GM21737 (cell line): Measurements from ENCODE around the gene CAMK2B.
"Not testable (repeated sequence)": the region's sequence is repeated elsewhere in the genome, so short reads cannot be mapped to it uniquely, and the experiment has no call there.

Source experiments
- ATAC-seq: cut with Tn5 transposase; IDR thresholded peaks from one replicate; pipeline ENCODE4 v1.9.1; 2021; ENCODE audit warnings: mild to moderate bottlenecking, moderate library complexity; ENCODE audit not compliant: unreplicated experiment

Gene CAMK2B

DNA sequence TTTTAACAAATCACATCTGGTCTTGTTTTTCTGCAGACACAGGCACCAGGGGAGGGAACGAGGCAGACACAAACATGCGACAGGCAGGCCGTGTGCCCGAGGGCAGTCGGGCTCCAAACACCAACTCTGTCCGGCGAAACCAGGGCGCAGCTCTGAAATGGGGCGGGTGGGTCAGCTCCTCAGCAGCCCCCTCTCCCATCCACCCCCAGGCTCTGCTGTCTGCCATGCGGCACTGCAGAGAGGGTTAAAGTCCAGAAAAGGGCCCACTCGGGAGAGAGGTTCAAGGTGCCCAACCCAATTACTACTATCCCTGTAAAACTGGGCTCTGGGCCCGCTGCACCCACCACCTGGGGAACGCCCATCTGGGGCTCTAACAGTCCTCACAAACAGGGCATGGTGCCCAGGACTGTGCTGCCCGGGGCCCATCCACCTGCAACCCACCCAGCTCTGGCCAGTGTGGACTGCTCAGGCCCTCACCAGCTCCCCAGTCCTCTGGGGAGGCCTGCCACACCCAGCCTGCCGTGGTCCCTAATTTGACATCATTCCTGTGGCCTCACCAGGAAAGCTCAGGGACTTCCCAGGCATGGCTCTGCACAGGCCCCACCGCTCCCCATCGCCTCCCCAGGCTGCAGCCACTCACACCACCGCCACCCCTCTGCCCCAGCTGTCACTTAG, 105.9 kb downstream of the CAMK2B start:
- no peak for ATAC-seq

DNA sequence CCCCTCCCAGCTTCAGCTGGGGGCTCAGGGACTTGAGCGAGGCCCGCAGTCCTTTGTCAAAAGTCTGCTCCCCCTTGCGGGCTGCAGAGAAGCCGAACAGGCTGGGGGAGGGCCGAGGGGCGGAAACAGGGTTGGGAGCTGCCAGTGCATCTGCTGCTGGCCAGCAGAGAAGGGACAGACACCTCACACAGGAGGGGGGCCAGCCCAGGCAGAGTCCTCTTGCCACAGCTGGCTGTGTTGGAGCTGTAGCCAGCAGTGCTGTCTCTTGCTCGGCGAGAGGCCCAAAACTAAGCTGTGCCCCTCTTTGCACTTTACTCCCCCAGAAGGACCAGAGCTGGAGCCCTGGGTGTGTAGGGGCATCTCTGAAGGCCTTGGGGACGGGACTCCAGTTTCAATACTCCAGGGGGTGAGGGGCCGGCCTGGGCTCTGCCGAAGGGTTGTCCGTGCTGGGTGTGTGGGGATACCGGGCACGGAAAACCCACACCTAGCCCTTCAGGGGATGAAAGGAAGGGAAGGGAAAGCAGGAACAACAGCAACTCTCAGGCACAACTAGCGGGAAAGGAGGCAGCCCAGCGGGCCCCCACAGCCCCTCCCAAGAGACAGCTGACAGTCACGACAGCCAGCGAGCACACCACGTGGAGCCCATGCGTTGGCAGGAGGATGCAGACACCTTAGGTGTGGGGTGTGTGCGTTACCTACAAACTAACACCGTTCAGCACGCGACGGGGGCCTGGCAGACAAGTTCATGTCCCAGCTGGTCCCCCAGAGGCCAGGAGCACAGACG, 106.8 kb downstream of the CAMK2B start:
- ATAC-seq = no peak

GRCh38 chr7:44217852-44218402, 107.5 kb downstream of the CAMK2B start:
- ATAC-seq = no peak

- no peak for ATAC-seq
These were observed 108.1 kb downstream of the CAMK2B start for GRCh38 chr7:44217223-44217714.

DNA sequence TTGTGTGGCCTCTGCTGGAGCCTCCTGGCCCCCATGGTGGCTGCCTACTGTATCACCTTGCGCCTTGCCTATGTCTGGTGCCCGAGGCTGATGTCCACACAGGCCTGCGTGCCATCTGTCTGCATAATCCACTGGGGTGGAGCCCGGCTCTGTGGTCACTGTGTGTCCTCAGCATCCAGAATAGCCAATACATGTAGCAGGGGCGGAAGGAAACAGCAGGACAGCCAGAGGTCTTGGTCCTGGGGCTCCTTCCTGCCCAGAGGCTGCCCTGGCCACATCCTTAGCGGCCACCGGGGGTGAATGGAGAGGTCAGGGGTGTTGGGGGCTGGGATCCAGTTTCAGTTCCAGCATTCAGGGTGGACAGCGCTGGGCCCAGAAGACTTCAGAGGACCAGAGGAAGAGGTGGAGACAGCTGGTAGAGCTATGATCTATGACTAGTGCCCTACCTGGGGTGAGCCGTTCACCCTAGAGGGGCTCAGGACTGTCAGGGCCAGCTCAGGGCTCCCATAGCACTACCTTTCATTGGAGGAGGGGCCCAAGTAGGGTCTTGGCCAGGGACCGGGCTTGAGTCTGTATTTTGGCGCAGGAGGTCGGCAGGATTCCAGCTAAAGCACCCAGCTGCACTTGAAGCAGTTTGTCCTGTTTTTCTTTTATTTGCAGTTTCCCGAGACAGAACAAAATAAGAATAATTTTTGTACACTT, 108.7 kb downstream of the CAMK2B start:
- ATAC-seq = no peak

DNA sequence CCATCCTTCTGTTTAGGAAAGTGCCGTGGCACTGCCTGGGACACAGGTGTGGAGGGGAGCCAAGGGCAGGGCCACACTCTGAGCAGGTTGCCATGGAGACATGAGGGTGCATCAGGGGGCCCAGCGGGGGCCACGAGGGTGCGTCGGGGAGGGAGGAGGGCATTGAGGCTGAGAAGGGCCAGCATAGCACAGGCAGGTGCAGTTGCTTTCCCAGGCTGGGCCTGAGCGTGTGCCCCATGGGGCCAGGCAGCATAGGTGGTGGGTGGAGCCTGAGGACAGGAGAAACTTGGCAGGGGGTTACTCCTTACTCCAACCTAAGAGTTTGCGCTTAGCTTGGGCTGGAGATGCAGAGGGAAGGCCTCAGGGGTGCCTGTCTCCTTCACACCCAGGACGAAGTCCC, 109.4 kb downstream of the CAMK2B start:
- no peak for ATAC-seq

DNA sequence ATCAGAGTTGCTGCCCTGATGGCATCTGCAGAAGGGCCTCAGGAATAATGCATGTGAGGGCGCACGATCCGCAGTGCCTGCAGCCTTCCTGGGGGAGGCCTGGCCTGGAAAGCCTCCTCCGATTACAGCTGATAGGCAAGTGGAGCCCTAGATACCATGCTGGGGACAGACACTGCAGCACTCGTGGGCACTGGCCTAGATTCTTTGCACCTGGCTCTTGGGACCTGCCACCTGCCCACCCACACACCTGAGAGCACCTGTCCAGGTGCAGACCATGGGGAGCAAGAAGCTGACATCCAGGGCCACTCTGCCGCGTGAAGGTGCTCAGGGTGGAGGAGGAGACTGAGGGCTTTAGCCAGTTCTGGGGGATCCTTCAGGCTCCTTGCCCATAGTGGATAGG, 109.9 kb downstream of the CAMK2B start:
- no peak for ATAC-seq

DNA sequence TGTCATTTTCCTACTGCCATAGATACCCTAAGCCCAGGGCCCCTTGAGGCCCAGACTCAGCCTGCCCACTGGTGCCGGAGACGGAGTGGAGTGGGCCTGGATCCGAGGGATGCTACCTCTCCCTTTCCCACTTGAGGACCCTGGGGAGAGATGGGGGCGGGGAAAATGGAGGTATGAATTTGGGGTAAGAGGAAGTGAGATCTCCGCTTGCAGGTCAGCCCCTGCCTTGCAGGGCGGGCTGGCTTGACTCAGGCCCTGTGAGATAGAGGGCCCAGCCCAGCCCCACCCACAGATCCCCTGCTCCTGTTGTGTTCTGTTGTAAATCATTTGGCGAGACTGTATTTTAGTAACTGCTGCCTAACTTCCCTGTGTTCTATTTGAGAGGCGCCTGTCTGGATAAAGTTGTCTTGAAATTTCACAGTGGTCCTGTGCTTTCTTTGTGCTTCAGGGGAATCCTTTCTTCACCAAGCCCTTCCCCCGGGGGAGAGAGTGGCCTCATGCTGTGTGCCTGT, 111.5 kb downstream of the CAMK2B start:
- no peak for ATAC-seq

- ATAC-seq = no peak
These were observed 112.1 kb downstream of the CAMK2B start for GRCh38 chr7:44213206-44213876.

DNA sequence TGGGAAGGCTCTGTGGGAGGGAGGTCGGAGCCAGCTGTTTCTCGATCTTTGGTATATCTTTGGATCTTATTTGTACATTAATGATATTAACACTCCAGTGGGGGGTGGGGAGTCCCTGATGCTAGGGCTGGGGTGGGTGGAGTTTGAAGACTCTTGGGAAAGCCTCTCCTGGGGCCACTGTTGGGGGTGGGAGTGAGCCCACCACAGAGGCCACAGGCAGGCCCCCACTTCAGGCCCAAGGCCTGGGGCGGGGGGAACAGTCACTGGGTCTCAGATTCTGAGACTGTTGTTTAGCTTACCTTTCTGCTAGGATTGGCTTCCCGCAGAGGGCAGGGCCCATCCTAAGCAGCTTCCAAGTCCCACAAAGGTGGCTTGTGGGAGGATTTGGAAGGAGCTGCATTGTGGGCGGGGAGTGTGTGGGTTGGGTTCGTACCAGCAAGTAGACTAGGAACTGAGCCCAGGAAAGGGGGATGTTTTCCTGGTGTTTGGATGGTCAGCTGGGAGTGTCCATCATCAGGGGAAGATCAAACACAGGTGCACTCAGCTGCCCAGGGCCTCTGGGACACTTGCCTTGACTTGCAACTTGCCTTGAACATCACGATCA, 112.7 kb downstream of the CAMK2B start:
- ATAC-seq = no peak

- ATAC-seq = no peak
These were observed 113.4 kb downstream of the CAMK2B start for GRCh38 chr7:44212018-44212417.

- ATAC-seq = no peak
These were observed 114.2 kb downstream of the CAMK2B start for GRCh38 chr7:44211126-44211675.

DNA sequence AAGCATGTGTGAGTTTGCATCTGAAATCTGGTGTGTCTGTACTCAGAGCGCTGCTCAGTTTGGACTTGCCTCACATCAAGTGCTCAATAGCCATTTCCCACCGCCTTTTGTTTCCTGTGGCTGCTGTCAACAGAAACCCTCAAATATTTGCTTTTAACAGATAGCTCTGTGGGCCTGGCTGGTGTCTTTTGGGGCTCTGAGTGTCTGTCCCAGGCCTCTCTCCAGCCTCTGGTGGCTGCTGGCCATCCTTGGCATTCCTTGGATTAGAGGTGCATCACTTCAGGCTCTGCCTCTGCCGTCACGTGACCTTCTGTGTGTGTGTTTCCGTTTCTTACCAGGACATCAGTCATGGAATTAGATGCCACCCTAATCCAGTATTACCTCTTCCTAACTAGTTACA, 115.3 kb downstream of the CAMK2B start:
- ATAC-seq = no peak

DNA sequence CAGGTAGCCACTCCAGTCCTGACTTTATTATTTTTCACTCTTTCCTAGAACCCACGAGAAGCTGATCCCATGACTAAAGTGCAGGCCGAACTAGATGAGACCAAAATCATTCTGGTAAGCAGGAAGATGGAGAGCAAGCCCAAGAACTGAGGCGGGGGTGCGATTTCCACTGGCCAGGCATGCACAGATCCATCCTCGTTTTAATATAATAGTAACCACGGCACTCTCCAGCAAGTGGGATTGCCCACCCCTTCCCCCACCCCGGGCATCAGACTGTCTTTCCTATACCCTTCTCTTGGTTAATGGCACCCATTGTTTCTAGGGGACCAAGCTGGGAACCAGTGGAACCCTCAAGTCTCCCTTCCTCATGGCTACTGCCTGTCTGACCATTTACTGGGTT, 117.3 kb downstream of the CAMK2B start:
- no peak for ATAC-seq

GRCh38 chr7:44206008-44206407, 119.4 kb downstream of the CAMK2B start:
- no peak for ATAC-seq

DNA sequence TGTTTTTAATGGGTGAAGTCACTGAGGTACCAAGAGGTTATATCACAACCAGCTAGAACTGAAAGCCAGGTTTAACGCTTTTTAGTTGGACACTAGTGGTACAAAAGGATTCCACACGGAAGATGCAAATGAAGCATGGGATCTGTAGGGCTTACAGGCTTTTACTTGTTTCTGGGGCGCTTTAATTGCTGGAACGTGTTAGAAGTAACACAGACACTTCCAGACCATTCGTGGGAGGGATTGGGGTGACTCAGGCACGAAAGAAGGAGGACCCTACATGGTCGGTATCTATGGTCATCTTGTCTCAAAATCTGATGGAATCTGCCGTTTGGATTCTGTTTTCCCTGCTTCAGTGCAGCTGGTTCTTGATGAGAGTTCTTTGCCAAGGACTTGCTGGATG, 123.6 kb downstream of the CAMK2B start:
- no peak for ATAC-seq

GRCh38 chr7:44200699-44201461, 124.5 kb downstream of the CAMK2B start, which contains the start of gene YKT6:
Gene YKT6, plus strand, starts transcription at chr7:44200978. Its CDS starts 158 bp downstream, at chr7:44201136.
- ATAC-seq = peak; percentile 99

DNA sequence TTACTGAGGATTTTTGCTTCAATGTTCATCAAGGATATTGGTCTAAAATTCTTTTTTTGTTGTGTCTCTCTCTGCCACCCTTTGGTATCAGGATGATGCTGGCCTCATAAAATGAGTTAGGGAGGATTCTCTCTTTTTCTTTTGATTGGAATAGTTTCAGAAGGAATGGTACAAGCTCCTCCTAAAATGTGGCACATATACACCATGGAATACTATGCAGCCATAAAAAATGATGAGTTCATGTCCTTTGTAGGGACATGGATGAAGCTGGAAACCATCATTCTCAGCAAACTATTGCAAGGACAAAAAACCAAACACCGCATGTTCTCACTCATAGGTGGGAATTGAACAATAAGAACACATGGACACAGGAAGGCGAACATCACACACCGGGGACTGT, 125.2 kb downstream of the CAMK2B start:
- ATAC-seq = not testable (repeated sequence)

- ATAC-seq = no peak
These were observed 127.9 kb downstream of the CAMK2B start for GRCh38 chr7:44197474-44197873.
